CD4-positive, alpha-beta T cell treated with Interleukin-17A for 4 hours (primary cell): Measurements from ENCODE around the gene STK35.

Experiments
- DNase-seq: peaks from one replicate; pipeline ENCODE4 v3.0.0-alpha.2; 2020; ENCODE audit warnings: mixed read lengths

Gene STK35

GRCh38 chr20:2101057-2101864 is at the start of gene STK35:
Gene STK35, plus strand, starts transcription at chr20:2101827. Its CDS starts 55 bp downstream, at chr20:2101882.
- peak; percentile 77 for DNase-seq

GRCh38 chr20:2051946-2052345 is 49.7 kb upstream of the STK35 start:
- no peak for DNase-seq

GRCh38 chr20:2052741-2053140 is 48.9 kb upstream of the STK35 start:
- no peak for DNase-seq

GRCh38 chr20:2053615-2054014 is 48.0 kb upstream of the STK35 start:
- DNase-seq = no peak

DNA sequence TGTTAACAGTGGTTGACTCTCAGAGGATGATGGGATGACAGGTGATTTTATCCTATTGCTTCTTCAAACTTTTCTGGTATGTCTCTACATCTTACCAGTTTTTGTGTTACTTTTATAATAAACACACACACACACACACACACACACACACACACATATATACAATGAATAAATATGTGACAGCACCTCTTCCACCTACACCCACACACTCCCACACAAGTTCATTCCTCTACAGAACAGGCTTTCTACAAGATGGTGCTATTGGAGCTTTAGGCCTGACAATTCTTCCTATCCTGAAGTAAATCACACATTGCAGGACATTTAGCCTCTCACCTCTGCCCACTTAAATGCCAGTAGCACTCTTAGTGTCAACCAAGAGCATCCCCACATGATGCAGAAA is 46.7 kb upstream of the STK35 start:
- no peak for DNase-seq

DNA sequence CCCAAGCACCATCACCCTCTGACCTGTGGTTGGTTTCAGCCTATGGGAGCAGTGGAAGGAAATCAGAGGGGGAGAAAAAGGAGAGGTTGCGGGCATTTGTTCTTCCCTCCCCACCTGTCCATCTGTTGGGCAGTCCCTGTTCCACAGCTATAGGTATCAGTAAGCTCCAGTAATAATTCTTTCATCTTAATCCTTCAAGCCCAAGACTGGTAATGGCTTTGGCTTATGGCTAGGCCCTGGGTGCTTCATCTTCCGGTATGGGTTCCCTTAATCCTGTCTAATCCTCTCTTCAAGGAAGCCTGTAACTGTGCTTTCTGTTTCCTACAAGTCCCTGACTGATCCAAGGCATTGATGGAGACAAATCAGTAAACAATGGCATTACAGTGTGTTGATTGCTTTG is 42.2 kb upstream of the STK35 start:
- no peak for DNase-seq

- no peak for DNase-seq
These were observed 36.5 kb upstream of the STK35 start for GRCh38 chr20:2065099-2065498.

DNA sequence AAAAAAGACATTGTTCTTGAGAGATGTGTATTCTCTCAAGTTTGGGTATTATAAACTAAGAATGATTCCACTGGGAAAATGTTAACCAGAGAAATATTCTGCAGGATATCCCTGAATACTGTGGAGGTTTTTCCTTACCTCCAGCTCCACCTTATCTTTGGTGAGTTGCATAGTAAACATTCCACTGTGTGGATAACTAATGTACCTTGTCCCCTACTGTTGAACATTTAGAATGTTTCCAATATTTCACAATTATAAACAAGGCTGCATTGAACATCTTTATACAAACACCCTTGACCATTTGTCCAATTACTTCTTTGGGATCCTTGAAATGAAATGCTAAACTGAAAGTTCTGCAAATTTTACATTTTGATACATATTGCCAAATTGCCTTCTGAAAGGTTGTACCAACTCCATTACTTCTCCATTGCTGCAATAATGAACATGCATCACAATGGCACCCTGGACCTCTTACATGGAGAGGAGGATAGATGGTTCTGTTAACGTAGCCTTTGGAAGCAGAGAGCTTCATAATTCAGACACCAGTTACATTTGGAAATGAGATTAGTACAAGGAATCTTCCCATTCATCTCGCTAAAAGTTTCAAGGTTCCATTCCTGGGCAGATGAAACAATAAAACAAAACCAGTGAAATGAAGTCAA is 35.0 kb upstream of the STK35 start:
- DNase-seq = no peak

- no peak for DNase-seq
These were observed 20.9 kb upstream of the STK35 start for GRCh38 chr20:2080532-2081224.

GRCh38 chr20:2084703-2085102 is 16.9 kb upstream of the STK35 start:
- no peak for DNase-seq

- no peak for DNase-seq
These were observed 15.2 kb upstream of the STK35 start for GRCh38 chr20:2086177-2086979.

DNA sequence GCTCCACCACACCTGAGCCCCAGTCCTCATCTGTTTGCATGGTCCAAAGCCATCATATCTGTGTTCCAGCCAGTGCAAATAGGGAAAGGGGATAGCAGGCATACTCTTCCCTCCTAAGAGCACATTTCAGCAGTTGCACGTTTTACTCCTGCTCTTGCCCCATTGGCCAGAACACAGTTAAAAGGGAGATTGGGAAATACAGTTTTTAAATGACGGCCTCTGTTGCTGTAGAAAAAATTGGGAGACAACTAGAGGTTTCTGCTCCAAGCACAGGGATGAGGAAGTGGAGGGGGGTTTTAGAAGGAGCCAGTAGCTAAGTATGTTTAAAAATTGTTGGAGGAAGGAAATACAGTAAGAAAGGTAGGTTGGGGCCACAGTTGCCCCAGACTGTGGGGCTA is 14.6 kb upstream of the STK35 start:
- DNase-seq = no peak

GRCh38 chr20:2088891-2089290 is 12.7 kb upstream of the STK35 start:
- no peak for DNase-seq

GRCh38 chr20:2089447-2089846 is 12.2 kb upstream of the STK35 start:
- no peak for DNase-seq

DNA sequence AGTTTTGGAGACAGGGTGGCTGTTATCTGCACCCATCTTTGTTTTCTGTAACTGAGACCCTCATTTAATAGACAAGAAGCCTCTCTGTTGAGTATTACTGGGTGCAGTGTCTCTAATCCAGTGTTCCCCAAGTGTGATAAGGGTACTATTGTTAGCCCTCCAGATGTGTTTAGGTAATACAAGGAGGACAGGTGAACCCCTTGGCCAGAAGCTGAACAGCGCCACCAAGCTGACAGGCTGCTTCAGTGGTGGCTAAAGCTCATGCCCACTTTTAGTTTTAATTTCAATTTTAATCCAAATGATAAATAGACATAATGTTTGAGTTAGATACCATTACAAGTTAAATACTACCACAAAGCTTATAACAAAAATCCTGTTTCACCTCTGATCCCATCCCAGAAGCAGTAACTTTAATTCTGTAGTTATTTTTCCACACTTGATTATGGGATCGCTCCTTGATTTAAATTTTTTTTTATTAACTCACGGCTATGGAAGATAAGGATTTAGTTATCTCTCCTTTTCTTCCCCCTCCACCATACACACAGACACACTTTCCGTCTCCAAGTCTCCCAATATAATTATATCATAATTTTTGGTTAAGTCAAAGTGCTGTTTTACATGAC is 8.4 kb upstream of the STK35 start:
- DNase-seq = peak; percentile 31

GRCh38 chr20:2093883-2094282 is 7.7 kb upstream of the STK35 start:
- DNase-seq = no peak

GRCh38 chr20:2101865-2102584 is 398 bp downstream of the STK35 start:
- DNase-seq = peak; percentile 90

GRCh38 chr20:2102585-2103460 is 1.2 kb downstream of the STK35 start:
- peak; percentile 87 for DNase-seq

DNA sequence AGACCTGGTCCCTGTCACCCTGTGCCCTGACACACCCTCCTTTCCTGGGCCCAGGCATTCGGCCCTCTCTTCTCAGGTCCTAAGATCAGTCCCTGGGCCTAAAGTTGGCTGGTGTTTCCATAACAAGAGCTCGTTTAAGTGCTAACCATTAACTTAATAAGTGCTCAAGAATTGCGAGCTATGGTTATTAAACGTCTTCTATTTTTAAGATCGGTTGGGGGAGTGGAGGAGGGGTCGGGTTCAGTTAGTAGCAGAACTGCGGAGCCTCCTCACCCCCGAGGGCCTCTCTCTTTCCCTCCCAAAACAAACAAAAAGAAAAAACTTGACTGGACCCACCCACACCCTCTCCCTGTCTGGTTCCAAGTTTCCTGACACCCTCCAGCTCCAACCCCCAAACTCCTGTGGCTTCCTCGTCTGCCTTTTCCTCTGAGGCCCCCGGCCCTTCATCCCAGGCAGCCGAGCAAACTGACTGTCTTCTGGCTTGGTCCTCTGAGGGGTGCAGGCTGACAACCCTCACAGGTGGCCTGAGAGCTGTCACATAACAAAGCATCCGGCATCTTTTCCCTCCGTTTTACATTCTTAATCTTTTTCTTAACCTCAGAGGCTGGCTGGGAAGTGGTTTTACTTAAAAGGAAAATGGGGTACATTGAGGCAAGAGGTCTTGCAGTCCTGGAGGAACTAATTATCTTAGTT is 2.0 kb downstream of the STK35 start:
- no peak for DNase-seq

GRCh38 chr20:2104236-2104635 is 2.6 kb downstream of the STK35 start:
- DNase-seq = no peak
